ENCODE measurements around the gene RGS16. TPM values are rescaled to one million over a fixed set of nuclear protein-coding genes. Genes with fewer than 3 reads are reported as not detected.

RGS16 gene
- total RNA-seq, 1 donor from 2014 or later, result 12.5 TPM

DNA sequence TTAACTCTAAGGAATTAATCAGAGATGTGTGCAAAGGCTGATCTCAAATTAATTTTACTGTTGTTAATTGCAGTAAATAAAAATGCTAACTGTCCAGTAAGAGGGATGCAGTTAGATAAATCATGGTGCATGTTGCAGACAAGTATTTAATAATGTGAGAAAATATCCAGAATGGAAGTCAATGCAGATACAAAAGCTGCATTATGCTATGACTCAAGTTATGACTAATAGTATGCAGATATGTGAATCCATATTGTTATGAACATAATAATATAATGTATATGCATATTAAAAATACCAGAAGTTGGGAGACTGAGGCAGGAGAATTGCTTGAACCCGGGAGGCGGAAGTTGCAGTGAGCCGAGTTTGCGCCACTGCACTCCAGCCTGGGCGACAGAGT lies 36.6 kb downstream of the RGS16 start:
- no peaks in the 10 kb centered on the region for H3K9me3 Mint-ChIP-seq
- Histone ChIP-seq H2AFZ (replicated peaks) (no peak overlapping the region), H4K20me1 (ENCODE audit: low read depth) (no peaks in the 10 kb centered on the region), H3K36me3 (no peaks in the 10 kb centered on the region), H3K27me3 (no peaks in the 10 kb centered on the region), H3K4me1 (no peaks in the 10 kb centered on the region), H3K4me3 (no peak overlapping the region), H3K9ac (no peak overlapping the region), H3K9me3 (ENCODE audit: low read depth) (no peaks in the 10 kb centered on the region), H3K79me2 (ENCODE audit: low read depth) (no peaks in the 10 kb centered on the region), H3K27ac (no peak overlapping the region), H3K4me2 (no peak overlapping the region), H3F3A (ENCODE audit: low read depth) (no peaks in the 10 kb centered on the region)
- H3K27me3 Mint-ChIP-seq (ENCODE audit: insufficient read depth, low read depth), result no peaks in the 10 kb centered on the region
- no peak overlapping the region for H3K27ac Mint-ChIP-seq
- no peak overlapping the region for H3K4me3 Mint-ChIP-seq
- H3K4me1 Mint-ChIP-seq, result no peaks in the 10 kb centered on the region
- no peaks in the 10 kb centered on the region for H3K36me3 Mint-ChIP-seq
- TF ChIP-seq CTCF (IDR thresholded peaks at IDR 0.05) (no peak), EZH2phosphoT487 (IDR thresholded peaks at IDR 0.05) (no peak), EZH2 (IDR thresholded peaks at IDR 0.05) (no peak)
- DNase-seq (ENCODE audit: low spot score), result no peak

GRCh38 chr1:182565537-182565936 lies 38.7 kb downstream of the RGS16 start:
- H3K4me1 ChIP-seq, result no peaks in the 10 kb centered on the region
- Mint-ChIP-seq H3K9me3 (no peaks in the 10 kb centered on the region), H3K4me1 (no peaks in the 10 kb centered on the region), H3K36me3 (no peaks in the 10 kb centered on the region), H3K4me3 (no peak overlapping the region), H3K27me3 (ENCODE audit: insufficient read depth, low read depth) (no peaks in the 10 kb centered on the region), H3K27ac (no peak overlapping the region)
- H3K9me3 ChIP-seq (ENCODE audit: low read depth), result no peaks in the 10 kb centered on the region
- H4K20me1 ChIP-seq (ENCODE audit: low read depth), result no peaks in the 10 kb centered on the region
- no peak overlapping the region for H3K4me3 ChIP-seq
- no peaks in the 10 kb centered on the region for H3K79me2 ChIP-seq (ENCODE audit: low read depth)
- no peaks in the 10 kb centered on the region for H3K36me3 ChIP-seq
- H2AFZ ChIP-seq (replicated peaks), result no peak overlapping the region
- no peak overlapping the region for H3K4me2 ChIP-seq
- no peak for DNase-seq (ENCODE audit: low spot score)
- H3K27ac ChIP-seq, result no peak overlapping the region
- H3F3A ChIP-seq (ENCODE audit: low read depth), result no peaks in the 10 kb centered on the region
- no peak overlapping the region for H3K9ac ChIP-seq
- TF ChIP-seq CTCF (IDR thresholded peaks at IDR 0.05) (no peak), EZH2 (IDR thresholded peaks at IDR 0.05) (no peak), EZH2phosphoT487 (IDR thresholded peaks at IDR 0.05) (no peak)
- no peaks in the 10 kb centered on the region for H3K27me3 ChIP-seq

DNA sequence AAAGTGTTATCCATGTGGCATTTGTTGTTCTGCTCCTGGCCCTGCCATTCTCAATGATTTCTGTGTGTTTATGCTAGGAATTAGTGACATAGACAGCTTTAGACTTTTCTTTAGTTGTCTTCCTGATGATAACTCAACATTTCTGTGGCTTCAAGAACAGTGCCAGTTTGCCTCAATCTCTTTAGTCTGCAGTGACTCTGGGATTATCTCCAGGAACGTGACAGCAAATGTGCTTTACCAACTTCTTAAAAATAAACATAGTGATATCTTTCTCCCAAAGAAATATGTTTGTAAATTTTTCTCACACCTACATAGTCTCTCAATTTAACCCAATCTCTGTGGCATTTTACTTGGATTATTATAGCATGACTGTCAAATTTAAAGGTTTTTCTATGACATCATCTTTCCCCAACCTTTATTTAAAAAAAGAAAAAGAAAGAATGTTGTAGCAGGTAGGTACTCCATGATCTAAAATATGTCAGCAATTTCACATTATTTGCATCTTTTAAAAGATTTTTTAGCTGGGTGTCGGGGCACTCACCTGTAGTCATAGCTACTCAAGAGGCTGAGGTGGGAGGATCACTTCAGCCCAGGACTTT lies 39.7 kb downstream of the RGS16 start:
- H3K9ac ChIP-seq, result no peak overlapping the region
- no peaks in the 10 kb centered on the region for H3K9me3 ChIP-seq (ENCODE audit: low read depth)
- H2AFZ ChIP-seq (replicated peaks), result no peak overlapping the region
- no peaks in the 10 kb centered on the region for H3K4me1 ChIP-seq
- no peak overlapping the region for H3K27ac Mint-ChIP-seq
- no peak overlapping the region for H3K4me2 ChIP-seq
- no peaks in the 10 kb centered on the region for H3K27me3 ChIP-seq
- TF ChIP-seq CTCF (IDR thresholded peaks at IDR 0.05), result no peak
- TF ChIP-seq EZH2phosphoT487 (IDR thresholded peaks at IDR 0.05), result no peak
- no peak for TF ChIP-seq EZH2 (IDR thresholded peaks at IDR 0.05)
- no peaks in the 10 kb centered on the region for H3K27me3 Mint-ChIP-seq (ENCODE audit: insufficient read depth, low read depth)
- H3K4me3 Mint-ChIP-seq, result no peak overlapping the region
- H3K79me2 ChIP-seq (ENCODE audit: low read depth), result no peaks in the 10 kb centered on the region
- H3K4me3 ChIP-seq, result no peak overlapping the region
- no peaks in the 10 kb centered on the region for H3K36me3 ChIP-seq
- no peaks in the 10 kb centered on the region for H3K36me3 Mint-ChIP-seq
- H3K27ac ChIP-seq, result no peak overlapping the region
- H3K4me1 Mint-ChIP-seq, result no peaks in the 10 kb centered on the region
- DNase-seq (ENCODE audit: low spot score), result no peak
- H3K9me3 Mint-ChIP-seq, result no peaks in the 10 kb centered on the region
- no peaks in the 10 kb centered on the region for H4K20me1 ChIP-seq (ENCODE audit: low read depth)
- no peaks in the 10 kb centered on the region for H3F3A ChIP-seq (ENCODE audit: low read depth)

Measured in neural progenitor cell (in vitro differentiated cells).